Measurements from ENCODE around the gene TIMD4.

DNA sequence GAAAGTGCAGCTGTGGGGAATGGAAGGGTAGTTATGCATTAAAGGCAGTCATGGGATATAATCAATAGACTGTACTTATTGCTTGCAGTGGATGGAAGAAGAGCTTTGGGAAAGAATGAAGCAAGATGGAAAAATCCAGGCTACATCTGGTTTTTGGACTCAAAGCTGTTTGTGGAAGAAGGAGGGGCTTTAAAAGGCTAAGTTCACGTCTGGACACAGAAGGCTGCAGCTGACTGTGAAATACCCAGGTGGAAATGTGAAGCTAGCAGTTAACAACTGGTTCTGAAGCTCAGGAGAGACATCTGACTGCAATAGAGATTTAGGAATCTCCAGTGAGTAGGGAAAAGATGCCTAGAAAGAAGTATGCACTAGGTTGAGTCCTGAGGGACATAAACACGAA, 43.2 kb upstream of the TIMD4 start:
- TF ChIP-seq, protein P1, sequence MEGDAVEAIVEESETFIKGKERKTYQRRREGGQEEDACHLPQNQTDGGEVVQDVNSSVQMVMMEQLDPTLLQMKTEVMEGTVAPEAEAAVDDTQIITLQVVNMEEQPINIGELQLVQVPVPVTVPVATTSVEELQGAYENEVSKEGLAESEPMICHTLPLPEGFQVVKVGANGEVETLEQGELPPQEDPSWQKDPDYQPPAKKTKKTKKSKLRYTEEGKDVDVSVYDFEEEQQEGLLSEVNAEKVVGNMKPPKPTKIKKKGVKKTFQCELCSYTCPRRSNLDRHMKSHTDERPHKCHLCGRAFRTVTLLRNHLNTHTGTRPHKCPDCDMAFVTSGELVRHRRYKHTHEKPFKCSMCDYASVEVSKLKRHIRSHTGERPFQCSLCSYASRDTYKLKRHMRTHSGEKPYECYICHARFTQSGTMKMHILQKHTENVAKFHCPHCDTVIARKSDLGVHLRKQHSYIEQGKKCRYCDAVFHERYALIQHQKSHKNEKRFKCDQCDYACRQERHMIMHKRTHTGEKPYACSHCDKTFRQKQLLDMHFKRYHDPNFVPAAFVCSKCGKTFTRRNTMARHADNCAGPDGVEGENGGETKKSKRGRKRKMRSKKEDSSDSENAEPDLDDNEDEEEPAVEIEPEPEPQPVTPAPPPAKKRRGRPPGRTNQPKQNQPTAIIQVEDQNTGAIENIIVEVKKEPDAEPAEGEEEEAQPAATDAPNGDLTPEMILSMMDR (IDR thresholded peaks at IDR 0.05): no peak
- no peak for TF ChIP-seq TCF7L2 (IDR thresholded peaks at IDR 0.05; ENCODE audit: low read depth, low read length)
- TF ChIP-seq, protein P2, sequence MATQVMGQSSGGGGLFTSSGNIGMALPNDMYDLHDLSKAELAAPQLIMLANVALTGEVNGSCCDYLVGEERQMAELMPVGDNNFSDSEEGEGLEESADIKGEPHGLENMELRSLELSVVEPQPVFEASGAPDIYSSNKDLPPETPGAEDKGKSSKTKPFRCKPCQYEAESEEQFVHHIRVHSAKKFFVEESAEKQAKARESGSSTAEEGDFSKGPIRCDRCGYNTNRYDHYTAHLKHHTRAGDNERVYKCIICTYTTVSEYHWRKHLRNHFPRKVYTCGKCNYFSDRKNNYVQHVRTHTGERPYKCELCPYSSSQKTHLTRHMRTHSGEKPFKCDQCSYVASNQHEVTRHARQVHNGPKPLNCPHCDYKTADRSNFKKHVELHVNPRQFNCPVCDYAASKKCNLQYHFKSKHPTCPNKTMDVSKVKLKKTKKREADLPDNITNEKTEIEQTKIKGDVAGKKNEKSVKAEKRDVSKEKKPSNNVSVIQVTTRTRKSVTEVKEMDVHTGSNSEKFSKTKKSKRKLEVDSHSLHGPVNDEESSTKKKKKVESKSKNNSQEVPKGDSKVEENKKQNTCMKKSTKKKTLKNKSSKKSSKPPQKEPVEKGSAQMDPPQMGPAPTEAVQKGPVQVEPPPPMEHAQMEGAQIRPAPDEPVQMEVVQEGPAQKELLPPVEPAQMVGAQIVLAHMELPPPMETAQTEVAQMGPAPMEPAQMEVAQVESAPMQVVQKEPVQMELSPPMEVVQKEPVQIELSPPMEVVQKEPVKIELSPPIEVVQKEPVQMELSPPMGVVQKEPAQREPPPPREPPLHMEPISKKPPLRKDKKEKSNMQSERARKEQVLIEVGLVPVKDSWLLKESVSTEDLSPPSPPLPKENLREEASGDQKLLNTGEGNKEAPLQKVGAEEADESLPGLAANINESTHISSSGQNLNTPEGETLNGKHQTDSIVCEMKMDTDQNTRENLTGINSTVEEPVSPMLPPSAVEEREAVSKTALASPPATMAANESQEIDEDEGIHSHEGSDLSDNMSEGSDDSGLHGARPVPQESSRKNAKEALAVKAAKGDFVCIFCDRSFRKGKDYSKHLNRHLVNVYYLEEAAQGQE (IDR thresholded peaks at IDR 0.05; ENCODE audit: insufficient read depth in 1 of 2, low read depth in 2 of 2, low read length in 1 of 2): no peak
- no peak for TF ChIP-seq POLR2AphosphoS5 (IDR thresholded peaks at IDR 0.05; ENCODE audit: low read depth, low read length)
- no peak for TF ChIP-seq SIN3A (IDR thresholded peaks at IDR 0.05; ENCODE audit: borderline replicate concordance, insufficient read depth, low read depth, low read length)
